OCI-LY1 (cell line): Measurements from ENCODE around the gene TIMM22.

Source experiments
- EZH2 ChIP-seq: fragments of 200-600 bp; sonication (generic), shearing (Covaris generic); IDR thresholded peaks from 2 replicates; pipeline ENCODE4 v1.8.0; 2017; ENCODE audit warnings: borderline replicate concordance, mixed run types, mild to moderate bottlenecking, antibody characterized with exemption, low read length, moderate library complexity, mixed read lengths
- TF ChIP-seq, protein P1 (sequence below): fragments of 200-600 bp; sonication (generic), shearing (Covaris generic); IDR thresholded peaks from 2 replicates; pipeline ENCODE4 v1.5.1; 2017; ENCODE audit warnings: mild to moderate bottlenecking, antibody characterized with exemption, low read length, moderate library complexity, mixed read lengths

DNA sequence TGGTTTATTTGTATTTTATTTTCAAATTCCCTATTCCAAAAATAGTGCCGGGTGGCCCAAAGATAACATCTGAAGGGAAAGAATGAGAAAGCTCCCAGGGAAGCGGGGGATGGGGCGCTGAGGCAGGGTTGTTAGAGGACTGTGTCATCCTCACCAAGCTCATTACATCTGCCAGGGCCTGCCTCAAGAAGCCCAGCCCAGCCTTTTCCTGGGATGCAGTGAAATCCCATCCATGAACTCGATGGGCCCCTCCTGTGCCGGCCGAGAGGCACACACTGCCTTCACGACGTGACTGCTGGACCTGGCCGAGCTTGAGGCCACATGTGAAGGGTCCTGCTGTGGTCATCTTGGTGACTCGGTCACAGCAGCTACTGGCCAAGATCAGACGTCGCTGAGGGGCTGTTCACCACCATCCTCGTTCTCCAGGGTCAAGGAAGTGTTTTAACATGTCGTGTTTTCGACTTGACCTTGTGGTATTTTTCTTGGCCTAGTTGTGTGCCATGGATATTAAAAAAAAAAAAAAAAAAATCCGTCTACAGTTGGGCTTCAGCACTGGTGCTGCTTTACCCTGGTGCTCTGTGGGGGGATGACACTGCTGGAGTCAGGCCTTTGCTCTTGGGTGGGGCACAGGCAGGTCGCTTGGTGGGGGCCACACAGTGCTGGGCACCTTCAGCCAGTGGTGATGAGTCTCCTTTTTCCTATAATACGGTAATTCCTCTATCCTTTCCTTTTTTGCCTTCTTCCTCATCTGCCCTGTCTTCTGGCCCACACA lies 4.9 kb downstream of the TIMM22 start:
- TF ChIP-seq, protein P1, sequence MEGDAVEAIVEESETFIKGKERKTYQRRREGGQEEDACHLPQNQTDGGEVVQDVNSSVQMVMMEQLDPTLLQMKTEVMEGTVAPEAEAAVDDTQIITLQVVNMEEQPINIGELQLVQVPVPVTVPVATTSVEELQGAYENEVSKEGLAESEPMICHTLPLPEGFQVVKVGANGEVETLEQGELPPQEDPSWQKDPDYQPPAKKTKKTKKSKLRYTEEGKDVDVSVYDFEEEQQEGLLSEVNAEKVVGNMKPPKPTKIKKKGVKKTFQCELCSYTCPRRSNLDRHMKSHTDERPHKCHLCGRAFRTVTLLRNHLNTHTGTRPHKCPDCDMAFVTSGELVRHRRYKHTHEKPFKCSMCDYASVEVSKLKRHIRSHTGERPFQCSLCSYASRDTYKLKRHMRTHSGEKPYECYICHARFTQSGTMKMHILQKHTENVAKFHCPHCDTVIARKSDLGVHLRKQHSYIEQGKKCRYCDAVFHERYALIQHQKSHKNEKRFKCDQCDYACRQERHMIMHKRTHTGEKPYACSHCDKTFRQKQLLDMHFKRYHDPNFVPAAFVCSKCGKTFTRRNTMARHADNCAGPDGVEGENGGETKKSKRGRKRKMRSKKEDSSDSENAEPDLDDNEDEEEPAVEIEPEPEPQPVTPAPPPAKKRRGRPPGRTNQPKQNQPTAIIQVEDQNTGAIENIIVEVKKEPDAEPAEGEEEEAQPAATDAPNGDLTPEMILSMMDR, result no peak
- no peak for TF ChIP-seq EZH2
